Uterus (tissue), 2 donors: ENCODE data around the gene MAPRE2.

ENCODE experiments used
- CTCF ChIP-seq, 4 experiments: fragments of 200-600 bp in 2 of 4; fragments of 450-650 bp in 2 of 4; sonication (generic) in 2 of 4; IDR thresholded peaks; one replicate each; pipeline ENCODE4 v1.5.1; 2016 to 2019; ENCODE audit warnings: antibody characterized with exemption in 4 of 4, mild to moderate bottlenecking in 2 of 4, moderate library complexity in 1 of 4
- POLR2A ChIP-seq, 2 donors: fragments of 450-650 bp; IDR thresholded peaks; one replicate each; pipeline ENCODE4 v1.6.1; 2016; ENCODE audit warnings: antibody characterized with exemption in 2 of 2, mild to moderate bottlenecking in 1 of 2, moderate library complexity in 1 of 2

- TF ChIP-seq CTCF (IDR thresholded peaks at IDR 0.05) (no peak), POLR2A (IDR thresholded peaks at IDR 0.05) (no peak)
Measured at GRCh38 chr18:35157181-35157580, 116.0 kb downstream of the MAPRE2 start.
